ENCODE data around the gene AZU1.
A peak's percentile ranks its signal among the peaks of the same experiment; 100 is the strongest.

Gene AZU1

GRCh38 chr19:827710-828321 is at the start of gene AZU1:
Gene AZU1 (plus strand): TSS chr19:827837. CDS start chr19:827847, 10 bp downstream.
- DNase-seq, result no peak

GRCh38 chr19:778910-779653 is 48.6 kb upstream of the AZU1 start:
- no peak for DNase-seq

DNA sequence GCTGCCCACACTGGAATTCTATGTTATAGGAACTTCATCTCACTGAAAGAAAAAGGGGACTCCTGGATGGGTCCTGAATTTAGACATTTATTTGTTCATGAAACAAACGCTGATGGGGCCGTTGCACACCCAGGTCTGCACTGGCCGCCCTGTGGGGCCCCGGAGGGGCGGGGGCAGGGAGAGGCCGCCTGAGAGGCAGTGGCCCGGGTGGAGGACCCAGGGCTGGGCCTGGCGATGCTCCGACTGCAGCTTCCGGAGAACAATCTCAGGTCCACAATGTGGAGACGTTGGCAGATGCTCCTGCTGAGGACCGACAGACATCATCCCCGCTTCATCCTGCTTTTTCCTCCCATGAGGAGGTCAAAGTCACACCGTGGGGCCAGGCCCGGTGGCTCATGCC is 46.7 kb upstream of the AZU1 start:
- no peak for DNase-seq

DNA sequence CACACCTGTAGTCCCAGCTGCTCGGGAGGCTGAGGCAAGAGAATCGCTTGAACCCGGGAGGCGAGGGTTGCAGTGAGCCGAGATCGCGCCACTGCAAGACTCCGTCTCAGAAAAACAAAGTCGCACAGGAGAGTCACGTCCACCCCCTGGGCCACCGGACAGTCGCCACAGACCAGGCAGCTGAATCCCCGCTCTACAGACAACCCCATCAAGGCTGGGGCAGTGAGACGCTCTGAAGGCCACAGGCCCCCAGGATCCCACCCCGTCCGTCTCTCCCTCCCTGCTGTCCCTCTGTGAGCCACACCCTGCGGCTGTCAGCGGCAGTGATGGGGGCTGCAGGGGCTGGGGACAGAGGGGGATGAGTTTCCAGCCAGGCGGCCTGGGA is 45.8 kb upstream of the AZU1 start:
- no peak for DNase-seq

- DNase-seq, result no peak
Observed at GRCh38 chr19:782185-782877, 45.3 kb upstream of the AZU1 start.

DNA sequence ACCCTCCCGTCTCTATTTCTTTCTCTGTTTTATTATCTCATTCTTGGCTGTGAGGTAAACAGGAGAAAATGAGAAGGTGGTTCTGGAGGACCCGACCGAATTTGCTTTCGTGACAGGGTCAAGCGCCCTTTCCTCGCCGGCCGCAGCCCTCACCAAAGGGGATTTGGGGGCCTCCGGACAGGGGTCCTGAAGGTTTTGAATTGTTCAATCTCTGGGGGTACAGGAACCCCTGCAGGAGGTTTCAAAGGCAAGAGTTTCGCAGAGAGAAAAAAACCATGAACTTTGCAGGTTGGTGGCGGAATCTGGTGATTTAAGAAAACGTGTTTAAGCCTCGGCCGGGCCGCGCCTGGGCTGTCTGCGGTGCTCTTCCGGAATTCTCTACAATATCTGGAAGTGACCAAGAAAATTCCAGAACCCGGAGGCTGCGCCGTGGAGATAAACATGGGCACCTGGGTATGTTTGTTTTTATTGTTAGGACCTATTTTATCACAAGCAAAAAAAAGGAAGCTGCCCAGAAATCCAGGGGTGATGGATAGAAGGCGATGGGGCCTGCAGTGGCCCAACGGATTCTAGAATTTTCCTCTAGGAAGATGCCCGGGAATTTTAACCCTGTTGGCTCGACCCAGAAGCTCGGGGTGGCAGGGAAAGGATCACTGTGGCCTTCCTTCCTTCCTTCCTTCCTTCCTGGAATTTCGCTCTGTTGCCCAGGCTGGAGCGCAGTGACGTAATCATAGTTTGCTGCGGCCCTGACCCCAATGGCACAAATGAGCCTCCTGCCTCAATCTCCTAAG is 44.6 kb upstream of the AZU1 start:
- no peak for DNase-seq

- DNase-seq, result no peak
Observed at GRCh38 chr19:784541-784940, 43.1 kb upstream of the AZU1 start.

DNA sequence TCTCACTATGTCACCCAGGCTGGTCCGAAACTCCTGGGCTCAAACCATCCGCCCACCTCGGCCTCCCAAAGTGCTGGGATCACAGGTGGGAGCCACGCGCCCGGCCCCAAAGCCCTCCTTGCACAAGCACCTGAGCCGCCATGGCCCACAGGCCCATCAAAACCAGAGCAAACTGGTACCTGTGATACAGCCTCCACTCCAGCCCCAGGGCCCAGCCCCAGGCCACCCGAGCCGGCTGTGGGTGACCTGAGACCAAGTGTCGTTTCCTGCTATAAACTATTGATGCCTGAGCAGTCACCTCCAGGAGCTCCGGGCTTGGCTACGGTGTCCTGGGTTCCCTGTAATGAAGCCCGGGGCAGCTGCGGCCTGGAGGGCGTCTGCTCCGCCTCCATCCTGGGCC is 40.1 kb upstream of the AZU1 start:
- no peak for DNase-seq

GRCh38 chr19:788686-788982 is 39.0 kb upstream of the AZU1 start:
- DNase-seq, result no peak

- DNase-seq, result no peak
Observed at GRCh38 chr19:788983-789700, 38.5 kb upstream of the AZU1 start.

DNA sequence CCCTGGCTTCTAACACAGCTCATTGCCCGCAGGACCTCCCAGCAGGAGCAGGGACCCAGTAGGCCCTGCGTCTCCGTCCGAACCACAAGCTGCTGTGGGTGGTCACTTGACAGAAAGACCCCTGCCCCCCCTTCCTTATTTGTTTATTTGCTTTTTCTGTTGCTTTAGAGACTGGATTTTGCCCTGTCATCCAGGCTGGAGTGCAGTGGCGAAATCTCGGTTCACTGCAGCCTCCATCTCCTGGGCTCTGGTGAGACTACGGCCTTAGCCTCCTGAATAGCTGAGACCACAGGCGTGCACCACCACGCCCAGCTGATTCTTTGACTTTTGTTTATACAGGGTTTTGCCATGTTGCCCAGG is 38.0 kb upstream of the AZU1 start:
- DNase-seq, result no peak

GRCh38 chr19:791007-791566 is 36.5 kb upstream of the AZU1 start:
- DNase-seq, result no peak

- no peak for DNase-seq
Observed at GRCh38 chr19:791567-792305, 35.9 kb upstream of the AZU1 start.

DNA sequence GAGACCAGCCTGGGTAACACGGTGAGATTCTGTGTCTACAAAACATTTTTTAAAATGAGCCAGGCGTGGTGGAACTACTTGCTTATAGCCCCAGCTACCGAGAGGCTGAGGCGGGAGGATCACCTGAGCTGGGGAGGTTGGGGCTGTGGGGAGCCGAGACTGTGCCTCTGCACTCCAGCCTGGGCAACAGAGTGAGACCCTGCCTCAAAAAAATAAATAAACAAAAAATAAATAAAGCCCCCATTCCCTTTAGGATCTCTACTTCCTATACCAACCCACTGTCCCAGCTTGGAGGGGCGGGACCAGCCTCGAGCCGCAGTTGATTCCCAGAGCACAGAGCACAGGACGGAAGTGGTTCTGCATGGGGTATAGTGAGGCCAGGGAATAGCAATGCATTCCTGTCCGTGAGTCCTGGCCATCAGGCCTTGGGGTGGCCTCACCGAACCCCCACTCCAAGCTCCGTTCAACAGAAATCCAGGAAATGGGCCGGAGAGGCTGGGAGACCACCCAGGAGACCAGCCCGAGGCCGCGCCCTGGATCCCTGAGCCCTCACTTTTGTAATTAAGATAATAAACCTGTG is 35.2 kb upstream of the AZU1 start:
- DNase-seq, result no peak

- no peak for DNase-seq
Observed at GRCh38 chr19:793806-794205, 33.8 kb upstream of the AZU1 start.

DNA sequence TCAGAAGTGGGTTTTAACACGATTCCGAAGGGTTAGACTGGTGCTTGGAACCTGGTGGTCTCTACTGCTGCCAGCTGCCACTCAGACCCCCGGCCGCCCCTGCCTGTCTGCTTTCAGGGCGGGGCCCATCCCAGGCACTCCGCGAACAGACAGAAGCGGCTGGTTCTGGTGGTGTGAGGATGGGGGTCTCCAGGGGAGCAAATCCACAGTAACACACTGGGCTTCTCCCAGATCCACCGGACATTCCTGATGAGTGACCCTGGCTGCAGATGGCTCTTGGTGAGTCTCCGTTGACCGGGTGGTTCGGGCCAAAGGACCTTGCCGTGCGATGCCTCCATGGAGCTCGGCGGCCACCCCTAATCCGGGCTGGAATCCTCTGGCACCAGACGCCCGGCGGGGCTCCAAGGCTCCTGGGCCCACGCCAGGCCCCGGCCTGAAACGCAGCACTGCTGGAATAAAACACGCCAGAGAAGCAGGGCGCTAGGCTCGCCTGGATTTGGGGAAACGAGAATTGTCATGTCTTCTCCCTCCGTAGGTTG is 32.5 kb upstream of the AZU1 start:
- DNase-seq, result no peak

GRCh38 chr19:795691-796581 is 31.7 kb upstream of the AZU1 start:
- DNase-seq, result no peak

DNA sequence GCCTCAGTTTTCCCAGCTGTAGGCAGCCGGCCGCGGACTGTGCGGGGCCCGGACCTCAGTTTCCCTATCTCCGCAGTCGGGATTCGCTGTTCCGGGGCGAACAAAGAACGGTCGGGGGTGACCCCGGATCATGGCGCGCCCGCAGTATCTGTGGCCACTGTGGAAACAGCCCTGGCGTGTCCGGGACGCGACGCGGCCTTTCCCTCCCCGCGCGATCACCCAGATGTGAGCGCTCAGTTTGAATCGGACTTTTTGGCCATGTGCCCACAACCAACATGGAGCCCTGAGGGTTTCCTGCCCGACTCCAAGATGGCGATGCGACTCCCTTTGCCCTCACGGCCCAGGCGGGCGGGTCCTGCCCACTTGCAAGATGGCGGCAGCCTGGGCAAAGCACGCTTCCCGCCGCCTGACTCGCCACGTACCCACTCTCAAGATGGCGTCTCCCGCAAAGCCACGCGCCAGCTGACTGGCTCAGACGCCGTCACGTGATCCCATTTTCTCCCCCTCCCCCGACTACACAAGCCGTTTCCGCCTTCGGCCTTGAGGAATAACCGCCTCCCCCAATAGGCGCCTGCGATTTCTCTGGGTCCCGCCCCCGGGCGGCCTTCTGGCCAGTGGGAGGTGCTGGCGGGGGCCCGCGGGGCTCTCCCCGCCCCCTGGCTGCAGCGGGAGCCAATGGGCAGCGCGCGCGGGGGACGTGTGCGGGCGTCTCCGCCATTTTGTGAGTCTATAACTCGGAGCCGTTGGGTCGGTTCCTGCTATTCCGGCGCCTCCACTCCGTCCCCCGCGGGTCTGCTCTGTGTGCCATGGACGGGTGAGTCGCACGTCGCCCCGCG is 30.7 kb upstream of the AZU1 start, which contains the start of gene PTBP1:
TSS of gene PTBP1 (plus strand) at position 761 of the 836 bp plus-strand sequence. CDS start at position 807, 46 bp downstream.
- peak; percentile 98 for DNase-seq

Measured in activated CD4-positive, CD25-positive, alpha-beta regulatory T cell treated with anti-CD3 and anti-CD28 coated beads, Interleukin-2, amount 50 U/mL, for 72 hours (primary cell).